GM21825 (cell line): Measurements from ENCODE around the gene S100A6.
"Not testable (repeated sequence)": the region's sequence is repeated elsewhere in the genome, so short reads cannot be mapped to it uniquely, and the experiment has no call there.

ENCODE experiments used
- ATAC-seq: cut with Tn5 transposase; IDR thresholded peaks from one replicate; pipeline ENCODE4 v1.9.1; 2021; ENCODE audit warnings: mild to moderate bottlenecking, moderate library complexity; ENCODE audit not compliant: unreplicated experiment

Gene S100A6

GRCh38 chr1:153532769-153533599 lies 2.8 kb downstream of the S100A6 start:
- ATAC-seq = no peak

GRCh38 chr1:153532181-153532580 lies 3.6 kb downstream of the S100A6 start:
- ATAC-seq = no peak

GRCh38 chr1:153531638-153532037 lies 4.2 kb downstream of the S100A6 start:
- no peak for ATAC-seq

DNA sequence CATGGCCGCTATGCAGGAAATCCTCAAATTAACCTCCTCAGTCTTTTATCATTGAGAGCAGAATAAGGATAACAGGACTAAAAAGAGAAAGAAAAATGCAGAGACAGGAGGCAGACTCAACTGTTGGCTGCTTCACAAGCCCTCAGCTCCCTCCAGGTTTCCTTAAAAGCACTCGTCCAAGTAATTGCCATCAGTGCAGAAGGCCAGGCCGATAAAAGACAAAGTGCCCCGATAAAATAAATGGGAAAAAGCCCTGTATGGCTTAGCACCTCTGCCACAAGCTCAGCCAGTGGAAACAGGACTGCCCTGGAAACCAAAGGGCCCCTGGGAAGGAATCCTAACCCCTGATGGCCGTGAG lies 8.1 kb downstream of the S100A6 start:
- no peak for ATAC-seq

GRCh38 chr1:153527023-153527682 lies 8.6 kb downstream of the S100A6 start:
- no peak for ATAC-seq

- no peak for ATAC-seq
Measured at GRCh38 chr1:153526132-153526543, 9.7 kb downstream of the S100A6 start.

- ATAC-seq = no peak
Measured at GRCh38 chr1:153525088-153525728, 10.6 kb downstream of the S100A6 start.

- not testable (repeated sequence) for ATAC-seq
Measured at GRCh38 chr1:153522353-153523048, 13.3 kb downstream of the S100A6 start.

DNA sequence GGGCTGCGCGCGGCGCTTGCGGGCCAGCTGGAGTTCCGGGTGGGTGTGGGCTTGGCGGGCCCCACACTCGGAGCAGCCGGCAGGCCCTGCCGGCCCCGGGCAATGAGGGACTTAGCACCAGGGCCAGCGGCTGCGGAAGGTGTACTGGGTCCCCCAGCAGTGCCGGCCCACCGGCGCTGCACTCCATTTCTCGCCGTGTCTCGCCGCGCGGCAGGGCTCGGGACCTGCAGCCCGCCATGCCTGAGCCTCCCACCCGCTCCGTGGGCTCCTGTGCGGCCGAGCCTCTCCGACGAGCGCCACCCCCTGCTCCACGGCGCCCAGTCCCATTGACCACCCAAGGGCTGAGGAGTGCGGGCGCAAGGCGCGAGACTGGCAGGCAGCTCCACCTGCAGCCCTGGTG lies 14.0 kb downstream of the S100A6 start:
- ATAC-seq = not testable (repeated sequence)

DNA sequence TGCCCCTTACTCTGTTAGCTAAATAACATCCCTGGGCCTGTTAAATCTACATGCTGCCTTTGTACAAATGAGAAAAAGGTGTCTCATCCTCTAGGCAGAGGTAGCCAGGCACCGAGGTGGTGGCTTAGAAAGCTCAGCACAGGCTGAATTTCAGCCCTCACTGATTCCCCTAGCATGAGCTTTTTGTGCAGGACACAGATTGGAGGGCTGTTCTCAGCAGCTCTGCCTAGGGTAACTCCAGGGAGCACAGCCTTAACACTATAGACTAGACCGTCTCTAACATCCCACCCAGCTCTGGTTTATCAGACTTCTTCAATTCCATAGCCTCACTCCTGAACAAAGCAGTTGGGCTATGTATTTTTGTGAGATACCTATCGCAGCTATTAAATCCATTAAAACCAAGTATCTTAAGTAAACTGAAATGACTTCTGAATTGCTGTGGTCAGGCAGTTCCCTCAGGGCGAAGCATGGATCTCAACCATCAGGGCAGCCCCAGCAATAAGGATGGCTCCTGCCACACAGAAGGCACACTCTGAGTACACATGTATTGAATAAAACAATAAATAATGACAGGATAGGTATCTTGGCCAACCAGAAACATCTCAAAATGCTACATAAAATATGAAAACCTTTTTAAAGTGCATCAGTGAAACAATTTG lies 14.8 kb downstream of the S100A6 start:
- no peak for ATAC-seq

DNA sequence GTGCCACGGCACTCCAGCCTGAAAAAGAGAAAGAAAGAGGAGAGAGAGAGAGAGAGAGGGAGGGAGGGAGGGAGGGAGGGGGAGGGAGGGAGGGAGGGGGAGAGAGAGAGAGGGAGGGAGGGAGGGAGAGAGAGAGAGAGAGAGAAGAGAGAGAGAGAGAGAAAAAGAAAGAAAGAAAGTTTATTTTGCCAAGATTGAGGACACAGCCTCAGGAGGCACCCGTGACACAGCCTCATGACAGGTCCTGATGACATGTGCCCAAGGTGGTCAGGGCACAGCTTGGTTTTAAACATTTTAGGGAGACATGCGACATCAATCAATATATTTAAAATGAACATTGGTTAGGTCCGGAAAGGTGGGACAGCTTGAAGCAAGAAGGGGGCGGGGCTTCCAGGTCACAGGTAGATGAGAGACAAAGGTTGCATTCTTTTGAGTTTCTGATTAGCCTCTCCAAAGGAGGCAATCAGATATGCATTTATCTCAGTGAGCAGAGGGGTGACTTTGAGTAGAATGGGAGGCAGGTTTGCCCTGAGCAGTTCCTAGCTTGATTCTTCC lies 15.6 kb downstream of the S100A6 start:
- ATAC-seq = not testable (repeated sequence)

- ATAC-seq = no peak
Measured at GRCh38 chr1:153519242-153519641, 16.5 kb downstream of the S100A6 start.

DNA sequence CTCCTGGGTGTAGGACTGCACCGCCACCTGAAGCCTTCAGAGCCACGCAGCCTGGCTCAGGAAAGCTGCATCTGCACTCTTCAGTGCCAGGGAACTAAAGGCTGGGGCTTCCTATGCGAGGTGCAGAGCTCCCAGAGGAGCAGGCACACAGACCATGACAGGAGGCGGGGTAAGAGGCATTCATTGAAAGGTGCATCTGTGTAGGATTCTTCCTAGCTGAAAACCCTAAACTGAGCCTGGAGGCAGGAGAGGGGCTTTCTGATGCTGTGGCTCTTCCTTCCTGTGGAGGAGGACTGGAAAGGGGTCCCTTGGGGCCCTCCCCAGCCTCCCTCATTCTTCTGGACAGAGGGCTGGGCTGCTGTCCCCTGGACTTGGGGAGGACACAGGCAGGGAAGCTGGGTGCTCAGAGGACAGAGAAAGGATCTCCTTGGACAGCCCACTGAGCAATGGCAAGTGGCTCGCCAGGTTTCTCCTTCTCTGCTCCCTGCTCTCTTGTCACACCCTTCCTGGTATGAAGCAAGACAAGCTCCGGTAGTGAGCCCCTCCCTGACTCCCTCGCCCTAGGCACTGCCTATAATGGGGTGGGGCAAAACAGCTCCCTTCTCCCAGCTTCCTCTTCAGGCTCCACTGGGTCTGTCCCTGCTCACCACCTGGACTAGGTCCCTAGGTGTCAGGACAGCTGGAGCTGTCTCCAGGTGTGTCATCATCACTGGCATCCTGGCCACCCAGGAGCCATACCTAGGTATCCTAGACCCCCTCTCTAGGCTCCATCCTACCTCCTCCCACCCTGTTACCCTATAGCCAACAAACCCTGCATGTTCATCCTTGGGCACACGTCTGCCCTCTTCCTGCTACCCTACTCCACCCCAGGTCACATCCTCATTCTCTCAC lies 20.0 kb downstream of the S100A6 start:
- no peak for ATAC-seq

DNA sequence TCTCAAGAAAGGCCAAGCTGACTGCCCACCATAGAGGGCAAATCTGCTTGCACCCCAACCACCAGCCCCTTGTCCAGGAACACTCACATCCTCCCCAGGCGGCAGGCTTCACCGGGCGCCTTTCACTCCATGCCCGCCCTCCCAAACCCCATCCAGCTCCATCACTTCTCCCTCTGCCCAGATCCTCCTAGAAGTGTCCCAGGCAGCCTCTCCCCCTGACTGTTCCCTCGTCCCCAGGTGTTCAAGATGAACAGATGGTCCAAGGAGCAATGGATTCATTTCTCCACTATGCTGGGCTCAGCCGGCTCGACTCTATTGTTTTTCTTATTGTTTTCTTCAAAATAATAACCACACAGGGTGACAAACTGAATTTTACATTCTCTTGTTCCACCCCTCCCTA lies 22.1 kb downstream of the S100A6 start:
- ATAC-seq = no peak

GRCh38 chr1:153513023-153513422 lies 22.8 kb downstream of the S100A6 start:
- ATAC-seq = no peak

GRCh38 chr1:153510984-153511410 lies 24.8 kb downstream of the S100A6 start:
- peak; percentile 49 for ATAC-seq

GRCh38 chr1:153509729-153510354 lies 25.9 kb downstream of the S100A6 start:
- ATAC-seq = no peak

- no peak for ATAC-seq
Measured at GRCh38 chr1:153509036-153509435, 26.8 kb downstream of the S100A6 start.
